Cardiac muscle cell (in vitro differentiated cells and primary cell): ENCODE measurements around the gene UCHL3. TPM values are rescaled to one million over a fixed set of nuclear protein-coding genes. Genes with fewer than 3 reads are reported as not detected.

ENCODE experiments used
- DNase-seq, 2 donors: peaks; one replicate each; pipeline versions ENCODE4 v3.0.0 to v3.0.0-alpha.2; 2010 to 2017; ENCODE audit warnings: low read depth in 1 of 2, low spot score in 1 of 2
- H3K27ac ChIP-seq: fragments of 200-600 bp; sonication (generic); 2 replicates; pipeline ENCODE4 v1.5.1; 2016
- H3K27me3 ChIP-seq: fragments of 200-600 bp; sonication (generic); 2 replicates; pipeline ENCODE4 v1.6.0; 2016; ENCODE audit warnings: control low read depth
- H3K36me3 ChIP-seq: fragments of 200-600 bp; sonication (generic); 2 replicates; pipeline ENCODE4 v1.5.1; 2016; ENCODE audit warnings: control low read depth
- H3K4me1 ChIP-seq: fragments of 200-600 bp; sonication (generic); 2 replicates; pipeline ENCODE4 v1.8.1; 2017; ENCODE audit warnings: low read depth, mild to moderate bottlenecking, mixed run types
- H3K4me3 ChIP-seq: fragments of 200-600 bp; sonication (generic); 2 replicates; pipeline ENCODE4 v1.5.1; 2016; ENCODE audit warnings: mild to moderate bottlenecking
- H3K9me3 ChIP-seq: fragments of 200-600 bp; sonication (generic); 2 replicates; pipeline ENCODE4 v1.5.1; 2017; ENCODE audit warnings: low read depth, mild to moderate bottlenecking, control low read depth
- polyA plus RNA-seq: library from polyadenylated mRNA; unstranded; fragments of >200 nt; fragmentation: Nextera tagmentation; extraction: Ambion mirVana; gene quantifications from 2 replicates; pipeline ENCODE4 v1.2.1, GENCODE V29; 2016
- total RNA-seq: library from RNA; depleted of rRNA; stranded (reverse); fragments of >200 nt; gene quantifications from 2 replicates; pipeline ENCODE4 v1.2.3, GENCODE V29; 2016
- TF ChIP-seq, protein P1 (sequence below): IDR thresholded peaks from 2 replicates; pipeline ENCODE4 v1.5.1; 2012; ENCODE audit warnings: low read depth, mild to moderate bottlenecking, low read length

Gene UCHL3
- total and polyA plus RNA-seq, 2 experiments from 2014 or later = 17.8 to 81.1 TPM

DNA sequence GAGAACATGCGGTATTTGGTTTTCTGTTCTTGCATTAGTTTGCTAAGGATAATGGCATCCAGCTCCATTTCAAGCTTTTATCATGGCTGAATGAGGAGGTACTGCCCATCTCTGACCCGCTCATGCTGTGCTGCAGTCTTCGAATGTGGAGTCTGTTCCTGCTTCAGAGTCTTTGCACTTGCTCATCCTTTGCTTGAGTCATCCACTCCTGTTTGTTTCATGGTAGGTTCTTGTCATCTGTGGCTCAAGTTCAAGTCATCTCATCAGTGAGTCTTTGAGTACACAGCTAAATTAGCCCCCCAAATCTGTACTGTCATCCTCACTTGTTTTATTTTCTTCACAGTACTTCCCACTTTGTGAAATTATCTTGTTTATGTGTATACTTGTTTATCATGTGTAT lies 5.4 kb downstream of the UCHL3 start:
- peaks cover 6% of the 10 kb centered on the region for H3K4me1 ChIP-seq
- no peaks in the 10 kb centered on the region for H3K9me3 ChIP-seq
- no peaks in the 10 kb centered on the region for H3K27me3 ChIP-seq
- TF ChIP-seq, protein P1, sequence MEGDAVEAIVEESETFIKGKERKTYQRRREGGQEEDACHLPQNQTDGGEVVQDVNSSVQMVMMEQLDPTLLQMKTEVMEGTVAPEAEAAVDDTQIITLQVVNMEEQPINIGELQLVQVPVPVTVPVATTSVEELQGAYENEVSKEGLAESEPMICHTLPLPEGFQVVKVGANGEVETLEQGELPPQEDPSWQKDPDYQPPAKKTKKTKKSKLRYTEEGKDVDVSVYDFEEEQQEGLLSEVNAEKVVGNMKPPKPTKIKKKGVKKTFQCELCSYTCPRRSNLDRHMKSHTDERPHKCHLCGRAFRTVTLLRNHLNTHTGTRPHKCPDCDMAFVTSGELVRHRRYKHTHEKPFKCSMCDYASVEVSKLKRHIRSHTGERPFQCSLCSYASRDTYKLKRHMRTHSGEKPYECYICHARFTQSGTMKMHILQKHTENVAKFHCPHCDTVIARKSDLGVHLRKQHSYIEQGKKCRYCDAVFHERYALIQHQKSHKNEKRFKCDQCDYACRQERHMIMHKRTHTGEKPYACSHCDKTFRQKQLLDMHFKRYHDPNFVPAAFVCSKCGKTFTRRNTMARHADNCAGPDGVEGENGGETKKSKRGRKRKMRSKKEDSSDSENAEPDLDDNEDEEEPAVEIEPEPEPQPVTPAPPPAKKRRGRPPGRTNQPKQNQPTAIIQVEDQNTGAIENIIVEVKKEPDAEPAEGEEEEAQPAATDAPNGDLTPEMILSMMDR = no peak
- no peak overlapping the region for H3K4me3 ChIP-seq
- no peak for DNase-seq
- H3K36me3 ChIP-seq = peaks cover 4% of the 10 kb centered on the region
- no peak overlapping the region for H3K27ac ChIP-seq

DNA sequence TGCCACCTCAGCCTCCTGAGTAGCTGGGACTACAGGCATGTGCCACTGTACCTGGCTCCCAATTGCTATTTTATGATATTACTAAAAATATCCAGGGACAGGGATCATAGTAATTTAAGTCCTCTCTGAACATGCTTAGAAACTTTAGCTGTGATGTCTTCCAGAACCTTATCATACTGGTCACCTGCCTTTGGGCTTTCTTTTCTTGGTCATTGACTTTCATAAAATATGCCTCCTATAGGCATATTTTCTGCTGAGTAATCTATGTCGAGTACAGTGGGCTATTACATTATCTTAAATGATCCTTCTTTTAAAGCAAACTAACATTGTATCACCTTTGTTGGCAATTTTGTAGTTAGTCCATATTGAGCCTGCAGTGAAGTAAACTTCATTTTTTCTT lies 6.2 kb downstream of the UCHL3 start:
- no peak overlapping the region for H3K4me3 ChIP-seq
- H3K27me3 ChIP-seq = no peaks in the 10 kb centered on the region
- H3K9me3 ChIP-seq = no peaks in the 10 kb centered on the region
- H3K36me3 ChIP-seq = peaks cover 9% of the 10 kb centered on the region
- no peak for DNase-seq
- TF ChIP-seq, protein P1 = no peak
- H3K4me1 ChIP-seq = peaks cover under 1% of the 10 kb centered on the region
- no peak overlapping the region for H3K27ac ChIP-seq

DNA sequence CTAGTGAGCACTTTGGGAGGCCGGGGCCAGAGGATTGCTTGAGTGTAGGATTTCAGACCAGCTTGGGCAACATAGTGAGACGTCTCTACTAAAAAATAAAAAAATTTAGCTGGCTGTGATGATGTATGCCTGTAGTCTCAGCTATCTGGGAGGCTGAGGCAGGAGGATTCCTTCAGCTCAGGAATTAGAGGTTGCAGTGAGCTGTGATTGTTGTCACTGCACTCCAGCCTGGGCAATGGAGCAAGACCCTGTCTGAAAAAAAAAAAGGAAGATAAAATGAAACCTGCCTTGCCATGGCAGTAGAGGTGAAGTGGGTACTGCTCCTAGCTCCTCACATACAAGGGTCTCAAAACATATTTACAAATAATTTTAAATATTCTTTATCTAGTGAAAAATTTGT lies 7.4 kb downstream of the UCHL3 start:
- no peak overlapping the region for H3K4me3 ChIP-seq
- no peaks in the 10 kb centered on the region for H3K4me1 ChIP-seq
- no peaks in the 10 kb centered on the region for H3K27me3 ChIP-seq
- H3K27ac ChIP-seq = no peak overlapping the region
- H3K36me3 ChIP-seq = peaks cover 14% of the 10 kb centered on the region
- no peaks in the 10 kb centered on the region for H3K9me3 ChIP-seq
- no peak for DNase-seq
- TF ChIP-seq, protein P1 = no peak

DNA sequence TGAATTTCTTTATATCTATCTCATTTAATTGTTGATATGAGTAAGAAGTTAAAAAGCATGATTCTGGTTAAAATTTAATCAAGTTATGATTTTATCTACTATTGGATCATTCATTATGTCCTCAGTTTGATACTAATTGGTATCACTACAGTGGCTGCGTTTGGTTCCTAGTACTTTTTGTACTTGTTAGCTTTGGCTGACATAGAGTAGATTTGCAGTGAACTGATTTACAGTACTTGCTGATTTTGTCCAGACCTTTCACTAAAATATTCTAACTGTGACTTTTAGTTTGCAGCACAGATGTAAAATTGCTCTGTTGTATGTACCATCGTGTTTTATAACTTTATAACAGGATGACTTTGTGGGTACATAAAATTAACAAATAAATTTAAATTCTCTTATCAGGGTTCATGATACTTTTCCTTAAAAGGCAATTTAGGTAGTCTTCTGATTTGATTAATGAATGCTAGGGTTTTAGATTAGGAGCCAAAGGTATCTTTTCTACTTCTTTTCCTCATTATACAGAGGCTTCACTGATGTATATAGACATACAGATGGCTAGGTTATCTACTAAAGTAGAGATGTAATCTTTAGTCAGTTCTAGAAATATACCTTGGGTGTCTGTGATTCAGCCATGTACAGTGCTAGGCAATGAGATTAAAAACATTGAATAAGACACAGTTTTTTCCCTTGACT lies 8.7 kb downstream of the UCHL3 start:
- Histone ChIP-seq H3K9me3 (no peaks in the 10 kb centered on the region), H3K4me3 (no peak overlapping the region), H3K27me3 (no peaks in the 10 kb centered on the region), H3K4me1 (no peaks in the 10 kb centered on the region), H3K27ac (no peak overlapping the region), H3K36me3 (peaks cover 20% of the 10 kb centered on the region)
- DNase-seq = no peak
- TF ChIP-seq, protein P1 = no peak

DNA sequence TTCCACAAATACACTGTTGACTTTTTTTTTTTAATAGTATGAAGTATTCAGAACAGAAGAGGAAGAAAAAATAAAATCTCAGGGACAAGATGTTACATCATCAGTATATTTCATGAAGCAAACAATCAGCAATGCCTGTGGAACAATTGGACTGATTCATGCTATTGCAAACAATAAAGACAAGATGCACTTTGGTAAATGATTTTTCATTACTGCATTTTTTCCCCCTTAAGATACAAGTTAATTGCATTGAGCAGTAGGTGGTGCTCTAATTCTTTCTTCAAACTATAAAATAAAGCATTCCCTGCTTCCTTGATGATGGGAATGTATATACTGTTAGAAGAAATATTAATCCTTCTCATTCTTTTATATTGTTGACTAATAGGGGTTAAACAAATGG lies 17.1 kb downstream of the UCHL3 start:
- peak in 1 of 2 donors; percentile 67 for DNase-seq
- TF ChIP-seq, protein P1 = peak; percentile 53
- Histone ChIP-seq H3K27ac (no peak overlapping the region), H3K4me1 (peaks cover 8% of the 10 kb centered on the region), H3K9me3 (no peaks in the 10 kb centered on the region), H3K27me3 (no peaks in the 10 kb centered on the region), H3K36me3 (peaks cover 9% of the 10 kb centered on the region), H3K4me3 (no peak overlapping the region)

DNA sequence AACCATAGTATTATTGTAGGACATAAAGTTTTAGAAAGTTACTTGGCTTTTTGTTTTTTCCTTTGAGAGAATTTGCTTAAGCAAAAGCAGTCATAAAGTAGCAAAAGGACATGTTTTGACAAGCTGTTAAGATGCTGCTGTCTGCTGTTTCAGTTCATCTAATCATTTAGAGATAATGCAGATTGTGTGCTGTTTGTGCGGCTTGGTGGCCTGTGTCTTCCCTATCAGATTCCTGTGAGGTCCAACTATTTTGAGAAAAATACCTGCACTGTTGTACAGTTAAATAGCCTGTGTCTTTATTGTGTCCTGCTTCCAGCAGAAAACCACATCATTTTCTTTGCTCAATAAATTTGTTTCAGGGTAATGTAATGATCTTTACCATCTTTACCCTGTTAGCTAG lies 20.0 kb downstream of the UCHL3 start:
- TF ChIP-seq, protein P1 = no peak
- peaks cover 8% of the 10 kb centered on the region for H3K36me3 ChIP-seq
- DNase-seq = no peak
- no peak overlapping the region for H3K4me3 ChIP-seq
- H3K4me1 ChIP-seq = peaks cover 8% of the 10 kb centered on the region
- no peaks in the 10 kb centered on the region for H3K27me3 ChIP-seq
- H3K27ac ChIP-seq = no peak overlapping the region
- no peaks in the 10 kb centered on the region for H3K9me3 ChIP-seq
